Measurements from ENCODE around the gene UQCRFS1. TPM values are rescaled to one million over a fixed set of nuclear protein-coding genes. Genes with fewer than 3 reads are reported as not detected.

UQCRFS1 gene
- total and polyA plus RNA-seq, 11 donors, result 56.7 to 160 (median 130) TPM

DNA sequence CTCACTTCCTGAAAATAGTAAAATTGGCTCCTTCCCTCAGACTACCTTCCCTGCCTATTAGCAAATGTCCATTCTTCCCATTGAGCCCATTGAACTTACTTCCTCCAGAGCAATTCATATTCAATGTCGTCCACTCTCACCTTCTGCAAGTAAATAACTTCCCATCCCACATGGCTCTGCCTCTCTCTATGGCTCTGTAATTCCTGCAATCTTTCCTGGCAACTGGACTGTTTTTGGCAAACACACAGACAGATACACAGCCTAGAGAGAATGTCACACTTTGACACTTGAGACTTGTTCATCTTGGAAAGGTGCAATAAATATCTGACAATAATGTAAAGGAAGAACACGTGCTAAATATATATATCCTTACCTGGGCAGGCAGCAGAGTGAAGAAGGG is 18.3 kb downstream of the UQCRFS1 start:
- H3K4me3 ChIP-seq, result no peak overlapping the region
- H3K36me3 ChIP-seq, result no peaks in the 10 kb centered on the region
- TF ChIP-seq, protein P1, sequence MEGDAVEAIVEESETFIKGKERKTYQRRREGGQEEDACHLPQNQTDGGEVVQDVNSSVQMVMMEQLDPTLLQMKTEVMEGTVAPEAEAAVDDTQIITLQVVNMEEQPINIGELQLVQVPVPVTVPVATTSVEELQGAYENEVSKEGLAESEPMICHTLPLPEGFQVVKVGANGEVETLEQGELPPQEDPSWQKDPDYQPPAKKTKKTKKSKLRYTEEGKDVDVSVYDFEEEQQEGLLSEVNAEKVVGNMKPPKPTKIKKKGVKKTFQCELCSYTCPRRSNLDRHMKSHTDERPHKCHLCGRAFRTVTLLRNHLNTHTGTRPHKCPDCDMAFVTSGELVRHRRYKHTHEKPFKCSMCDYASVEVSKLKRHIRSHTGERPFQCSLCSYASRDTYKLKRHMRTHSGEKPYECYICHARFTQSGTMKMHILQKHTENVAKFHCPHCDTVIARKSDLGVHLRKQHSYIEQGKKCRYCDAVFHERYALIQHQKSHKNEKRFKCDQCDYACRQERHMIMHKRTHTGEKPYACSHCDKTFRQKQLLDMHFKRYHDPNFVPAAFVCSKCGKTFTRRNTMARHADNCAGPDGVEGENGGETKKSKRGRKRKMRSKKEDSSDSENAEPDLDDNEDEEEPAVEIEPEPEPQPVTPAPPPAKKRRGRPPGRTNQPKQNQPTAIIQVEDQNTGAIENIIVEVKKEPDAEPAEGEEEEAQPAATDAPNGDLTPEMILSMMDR (IDR thresholded peaks at IDR 0.05), result no peak
- TF ChIP-seq POLR2A (IDR thresholded peaks at IDR 0.05), result no peak
- 30 to 40% (median 34%) methylated on average over 2 of the region's 2 CpGs for WGBS, 4 donors
- no peaks in the 10 kb centered on the region for H3K9me3 ChIP-seq
- intact Hi-C loops (cut with DNase I), result no loop called here
- H3K27ac ChIP-seq, result no peak overlapping the region
- DNase-seq, result no peak
- no peaks in the 10 kb centered on the region for H3K27me3 ChIP-seq
- no peaks in the 10 kb centered on the region for H3K4me1 ChIP-seq
- ATAC-seq, result no peak

DNA sequence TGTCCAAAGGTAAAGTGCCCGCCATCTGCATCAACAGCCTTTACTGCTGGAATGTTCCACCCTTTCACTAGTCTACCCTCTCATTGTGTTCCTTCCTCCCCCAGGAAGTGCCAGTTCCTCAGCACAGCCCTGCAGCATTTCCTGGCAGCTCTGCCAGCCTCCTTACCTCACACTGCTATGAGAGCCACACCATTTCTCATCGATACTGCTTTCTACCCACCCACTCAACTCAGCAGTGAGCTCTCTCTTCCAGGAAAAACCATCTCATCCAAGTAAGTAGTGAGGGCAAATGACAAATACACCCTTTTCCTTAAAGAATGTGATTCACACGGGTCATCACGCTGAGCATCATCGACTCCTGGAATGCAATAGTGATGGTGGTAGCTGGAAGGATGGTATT is 19.8 kb downstream of the UQCRFS1 start:
- no peak overlapping the region for H3K4me3 ChIP-seq
- 73 to 81% (median 75%) methylated on average over 5 of the region's 5 CpGs for WGBS, 4 donors

DNA sequence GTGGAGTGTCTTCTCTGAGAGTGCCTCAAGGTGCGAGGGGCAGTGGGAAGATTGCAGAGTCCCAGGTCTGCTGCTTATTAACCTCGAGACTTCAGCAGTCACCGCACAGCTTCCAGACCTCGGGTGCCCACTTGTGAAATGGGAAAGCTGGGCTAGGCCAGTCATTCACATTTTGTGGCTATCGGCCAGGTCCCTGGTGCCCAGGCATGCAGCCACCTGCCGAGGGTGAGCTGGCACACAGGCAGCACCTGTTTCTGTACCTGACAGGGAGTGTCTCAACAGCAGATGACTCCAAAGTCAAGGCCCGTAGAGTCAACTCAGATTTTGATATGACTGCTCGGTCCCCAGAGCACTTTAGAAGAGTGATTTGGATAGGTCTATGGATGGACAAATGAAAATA is 21.9 kb downstream of the UQCRFS1 start:
- Histone ChIP-seq H3K27me3 (peaks cover 0 to 8% (median 0%) of the 10 kb centered on the region in 9 donors), H3K4me3 (no peak overlapping the region), H3K36me3 (no peaks in the 10 kb centered on the region), H3K27ac (no peak overlapping the region), H3K9me3 (no peaks in the 10 kb centered on the region), H3K4me1 (no peaks in the 10 kb centered on the region)
- 87 to 92% (median 89%) methylated on average over 6 to 8 of the region's 8 CpGs for WGBS, 4 donors
- intact Hi-C loops (cut with DNase I), result no loop called here
- no peak for ATAC-seq
- TF ChIP-seq, protein P1 (IDR thresholded peaks at IDR 0.05), result no peak
- TF ChIP-seq POLR2A (IDR thresholded peaks at IDR 0.05), result no peak
- DNase-seq, result no peak

More for the DNA sequence above, 19.8 kb downstream of the UQCRFS1 start:
- Histone ChIP-seq H3K36me3 (no peaks in the 10 kb centered on the region), H3K27me3 (no peaks in the 10 kb centered on the region), H3K4me1 (no peaks in the 10 kb centered on the region), H3K9me3 (no peaks in the 10 kb centered on the region), H3K27ac (no peak overlapping the region)
- intact Hi-C loops (cut with DNase I), result no loop called here
- ATAC-seq (no peak), DNase-seq (no peak)
- TF ChIP-seq, protein P1 (IDR thresholded peaks at IDR 0.05), result no peak
- no peak for TF ChIP-seq POLR2A (IDR thresholded peaks at IDR 0.05)

DNA sequence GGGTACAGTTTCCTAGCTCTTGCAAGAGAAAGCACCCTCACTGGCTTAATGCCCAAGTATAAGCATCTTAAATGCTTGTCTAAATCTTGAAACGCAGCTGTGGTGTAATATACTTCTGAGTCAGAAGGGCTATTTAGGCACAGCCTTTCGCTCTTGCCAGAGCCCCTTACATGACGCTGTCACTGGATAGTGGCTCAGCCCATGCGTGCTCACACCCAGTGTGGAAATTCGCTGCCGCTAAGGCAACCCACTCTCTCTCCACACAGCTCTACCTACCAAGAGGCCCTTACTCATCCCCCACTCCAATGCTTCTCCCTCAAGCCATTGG is 24.0 kb downstream of the UQCRFS1 start:
- no peak overlapping the region for H3K27ac ChIP-seq
- TF ChIP-seq POLR2A (IDR thresholded peaks at IDR 0.05), result no peak
- TF ChIP-seq, protein P1 (IDR thresholded peaks at IDR 0.05), result no peak
- no peaks in the 10 kb centered on the region for H3K4me1 ChIP-seq
- ATAC-seq (peak in 1 of 4 donors; percentile 22), DNase-seq (no peak)
- no peaks in the 10 kb centered on the region for H3K9me3 ChIP-seq
- no peaks in the 10 kb centered on the region for H3K36me3 ChIP-seq
- WGBS, 4 donors, result 82 to 93% (median 87%) methylated on average over 6 of the region's 6 CpGs
- no peak overlapping the region for H3K4me3 ChIP-seq
- intact Hi-C loops (cut with DNase I), result no loop called here
- peaks cover 0 to 25% (median 0%) of the 10 kb centered on the region in 9 donors for H3K27me3 ChIP-seq
